ENCODE measurements around the gene NID1.

GRCh38 chr1:235947989-235948388 is 116.9 kb downstream of the NID1 start:
- TF ChIP-seq POLR2A (IDR thresholded peaks at IDR 0.05) (no peak), CTCF (IDR thresholded peaks at IDR 0.05) (no peak)
